Endometrial microvascular endothelial cells (primary cell): ENCODE data around the gene IRS2. TPM values are rescaled to one million over a fixed set of nuclear protein-coding genes. Genes with fewer than 3 reads are reported as not detected.

Source experiments
- in situ Hi-C: cut with HindIII; loops from 2 replicates; pipeline ENCODE4 v1.10.0; 2017; ENCODE audit warnings: low sequenced_read_pairs, low pct_unique_long_range_greater_than_20kb; ENCODE audit errors: inconsistent ontology term
- total RNA-seq: library from RNA; depleted of rRNA; stranded (reverse); fragments of >200 nt; gene quantifications from one replicate; pipeline ENCODE4 v1.2.3, GENCODE V29; 2015; ENCODE audit errors: inconsistent ontology term

Gene IRS2
- total RNA-seq, 1 donor from 2014 or later = not detected

DNA sequence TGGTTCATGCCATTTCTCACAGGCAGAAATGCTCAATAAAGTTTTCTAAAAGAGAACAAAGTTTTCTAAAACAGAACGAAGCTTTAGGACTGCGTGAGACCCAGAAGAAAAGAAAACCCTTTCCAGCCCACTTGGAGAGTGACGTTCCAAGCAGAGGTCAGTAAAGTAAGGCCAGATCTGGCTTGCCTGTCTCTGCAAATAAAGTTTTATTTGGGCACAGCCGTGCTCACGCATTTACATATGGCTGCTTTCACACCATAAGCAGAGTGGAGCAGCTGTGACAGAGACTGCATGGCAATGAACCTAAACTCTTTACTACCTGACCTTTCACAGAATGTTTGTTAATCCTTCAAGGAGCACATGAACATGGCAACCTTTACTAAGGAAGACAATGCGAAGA is 23.6 kb downstream of the IRS2 start:
- in situ Hi-C loops = no loop called here

DNA sequence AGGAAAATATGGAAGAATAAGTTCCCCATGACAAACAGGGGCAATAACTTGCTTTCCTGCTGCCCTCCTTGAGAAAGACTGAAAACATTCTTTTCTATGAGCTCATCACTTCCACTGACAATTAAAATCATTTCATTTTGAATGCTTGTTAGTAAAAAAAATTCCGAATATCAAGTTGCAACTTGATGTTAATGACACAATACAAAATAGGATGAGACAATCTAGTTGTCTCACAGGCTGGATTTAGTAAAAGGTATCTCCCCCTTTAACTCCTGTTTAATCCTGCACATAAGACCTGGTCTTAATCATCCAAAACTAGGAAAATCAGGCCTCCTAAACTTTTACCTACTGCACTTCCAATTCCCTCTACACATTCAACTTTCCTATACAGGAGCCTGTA is 24.7 kb downstream of the IRS2 start:
- in situ Hi-C loops = no loop called here

DNA sequence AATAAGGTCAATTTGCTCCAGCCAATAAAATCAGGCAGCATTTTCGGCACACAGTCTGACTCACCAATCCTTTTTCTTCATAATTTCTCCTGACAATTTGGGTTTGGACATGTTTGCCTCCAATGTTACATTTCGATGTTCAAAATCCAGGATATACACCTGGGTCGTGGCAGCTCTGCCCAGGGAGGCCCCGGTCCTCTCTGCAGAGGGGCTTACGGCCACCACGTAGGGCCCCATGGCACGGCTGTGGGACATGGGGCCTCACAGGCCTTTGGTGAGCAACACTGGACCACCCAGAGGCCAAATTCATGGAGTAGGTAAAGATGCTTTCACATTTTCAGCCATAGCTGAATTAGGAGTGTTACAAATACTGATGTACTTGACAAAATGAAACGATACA is 25.4 kb downstream of the IRS2 start:
- in situ Hi-C loops = no loop called here

DNA sequence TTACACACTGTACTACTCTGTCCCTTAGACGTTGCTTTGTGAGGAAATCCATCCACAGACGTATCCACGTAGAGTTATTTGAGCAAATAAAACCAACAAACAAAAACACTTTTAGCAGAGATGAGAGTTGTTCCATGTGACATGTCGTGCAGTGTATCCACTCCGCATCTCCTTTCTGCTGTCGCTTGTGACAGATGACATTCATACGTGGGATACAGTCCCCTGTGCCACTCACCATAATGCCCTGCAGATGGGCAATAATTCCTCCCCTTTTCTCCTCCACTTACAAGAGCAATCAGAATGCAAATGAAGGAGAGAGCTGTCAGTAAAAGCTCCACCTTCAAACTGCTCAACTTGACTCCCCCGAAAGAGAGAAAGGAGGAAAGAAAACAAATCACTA is 26.0 kb downstream of the IRS2 start:
- in situ Hi-C loops = no loop called here

DNA sequence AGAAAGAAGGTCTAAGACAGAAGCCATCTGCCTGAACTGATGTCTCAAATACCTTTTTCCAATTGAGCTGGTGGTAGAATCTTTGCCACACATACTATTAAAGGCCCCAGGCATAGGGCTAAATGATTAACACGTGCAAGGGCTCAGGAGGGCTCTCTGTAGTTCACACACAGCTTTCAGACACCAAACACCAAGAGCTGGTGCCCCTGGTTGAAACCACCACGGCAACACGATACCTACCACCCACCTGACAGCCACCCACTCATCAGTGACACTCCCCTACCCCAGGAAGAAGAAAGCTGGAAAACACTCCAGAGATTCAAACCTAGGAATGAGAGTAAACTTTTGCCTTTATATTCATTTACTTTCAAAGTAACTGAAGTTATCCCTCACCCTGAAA is 26.8 kb downstream of the IRS2 start:
- in situ Hi-C loops = no loop called here

DNA sequence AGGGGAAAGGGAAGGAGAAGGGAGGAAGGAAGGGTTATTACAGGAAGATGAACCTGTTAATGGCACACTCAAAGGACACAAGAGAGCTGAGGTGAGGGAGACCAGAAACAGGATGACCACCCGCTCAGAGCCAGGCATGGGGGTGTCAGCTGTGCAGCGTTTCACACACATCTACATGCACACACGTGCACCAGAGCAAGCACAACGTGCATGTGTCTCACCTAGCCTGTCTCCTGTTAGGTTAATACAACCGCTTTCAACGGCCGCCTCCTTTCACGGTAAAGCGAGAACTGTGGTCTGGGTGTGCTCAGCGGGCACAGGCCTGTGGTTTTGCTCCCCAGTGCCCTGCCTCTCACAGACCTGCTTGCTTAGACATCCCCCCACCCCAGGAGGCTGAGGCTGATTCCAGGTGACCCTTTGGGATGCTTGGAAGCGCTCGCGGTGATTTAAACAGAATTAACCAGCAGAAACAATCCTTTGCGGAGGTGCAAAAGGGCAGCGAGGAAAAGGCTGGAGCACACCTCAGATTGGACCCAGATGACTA is 27.4 kb downstream of the IRS2 start:
- in situ Hi-C loops = no loop called here

DNA sequence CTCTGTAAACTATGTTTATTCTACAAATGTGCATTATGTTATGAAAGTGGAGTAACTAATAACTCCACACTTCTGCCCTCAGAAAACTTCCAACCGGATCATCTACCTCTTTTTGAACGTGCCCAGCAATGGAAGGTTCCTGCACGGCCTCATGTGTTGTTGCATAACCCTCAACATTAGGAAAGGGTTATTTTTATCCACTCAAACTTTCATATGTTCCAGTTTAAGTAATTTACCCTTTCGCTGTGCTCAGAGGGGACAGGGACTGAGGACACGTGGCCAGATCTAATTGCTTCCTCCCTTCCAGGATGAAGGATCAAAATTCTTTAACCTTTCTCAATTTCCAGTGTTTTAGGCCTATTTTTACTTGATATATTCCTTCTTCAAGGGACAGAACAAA is 29.6 kb downstream of the IRS2 start:
- in situ Hi-C loops = no loop called here

DNA sequence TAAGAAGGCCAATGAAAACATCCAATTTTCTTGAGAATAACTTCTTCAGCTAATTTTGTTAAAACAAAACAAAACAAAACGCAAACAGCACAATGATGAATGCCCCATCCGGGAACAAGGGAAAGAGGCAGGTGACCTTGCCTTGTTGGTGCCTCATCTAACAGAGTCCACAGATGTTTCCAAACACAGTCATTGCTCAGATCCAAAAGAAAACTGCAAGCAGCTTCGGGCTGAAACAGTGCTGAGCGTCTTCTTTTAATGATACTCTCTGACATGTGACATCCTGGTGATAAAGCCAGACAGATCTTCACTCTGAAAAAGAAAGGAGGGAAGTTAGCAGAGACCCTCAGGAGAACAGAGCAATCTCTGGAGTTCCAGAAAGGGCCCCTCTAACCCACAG is 30.4 kb downstream of the IRS2 start:
- in situ Hi-C loops = no loop called here

DNA sequence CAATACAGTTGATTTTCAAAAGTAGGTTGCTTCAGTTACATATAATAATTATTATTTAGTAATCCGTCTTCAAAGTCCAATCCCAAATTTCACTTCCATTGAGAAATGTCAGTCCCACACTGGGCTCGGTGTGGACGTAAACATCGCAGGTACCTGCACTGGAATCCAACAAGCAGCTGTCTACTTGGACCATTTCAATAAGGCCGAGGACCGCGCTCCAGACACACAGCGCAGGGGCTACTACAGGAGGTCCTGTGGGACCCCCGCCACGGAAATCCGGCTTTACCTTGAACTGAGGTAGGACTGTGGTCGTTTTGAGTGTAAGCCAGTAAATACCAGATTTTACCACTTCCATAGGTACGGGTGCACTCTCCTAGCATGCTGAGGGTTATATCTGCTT is 30.8 kb downstream of the IRS2 start:
- in situ Hi-C loops = no loop called here

DNA sequence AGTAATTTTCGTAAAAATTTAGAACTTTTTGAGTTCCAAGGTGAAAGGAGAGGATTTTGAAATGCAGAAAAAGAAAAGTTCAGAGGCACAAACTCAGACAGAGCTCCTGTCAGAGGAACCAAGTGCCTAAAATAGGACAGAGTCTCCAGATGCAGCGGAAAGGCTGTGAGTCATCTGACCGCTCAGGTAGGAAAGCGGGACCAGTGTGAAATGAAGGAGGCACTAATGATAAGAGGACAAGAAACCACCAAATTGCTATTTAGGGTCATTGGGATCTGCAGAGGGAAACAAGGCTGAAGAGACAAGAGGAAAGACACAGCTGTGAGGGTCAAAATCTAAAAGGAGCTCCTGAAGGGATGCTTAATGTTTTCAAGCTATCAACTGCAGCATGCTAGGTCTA is 34.9 kb downstream of the IRS2 start:
- in situ Hi-C loops = no loop called here

DNA sequence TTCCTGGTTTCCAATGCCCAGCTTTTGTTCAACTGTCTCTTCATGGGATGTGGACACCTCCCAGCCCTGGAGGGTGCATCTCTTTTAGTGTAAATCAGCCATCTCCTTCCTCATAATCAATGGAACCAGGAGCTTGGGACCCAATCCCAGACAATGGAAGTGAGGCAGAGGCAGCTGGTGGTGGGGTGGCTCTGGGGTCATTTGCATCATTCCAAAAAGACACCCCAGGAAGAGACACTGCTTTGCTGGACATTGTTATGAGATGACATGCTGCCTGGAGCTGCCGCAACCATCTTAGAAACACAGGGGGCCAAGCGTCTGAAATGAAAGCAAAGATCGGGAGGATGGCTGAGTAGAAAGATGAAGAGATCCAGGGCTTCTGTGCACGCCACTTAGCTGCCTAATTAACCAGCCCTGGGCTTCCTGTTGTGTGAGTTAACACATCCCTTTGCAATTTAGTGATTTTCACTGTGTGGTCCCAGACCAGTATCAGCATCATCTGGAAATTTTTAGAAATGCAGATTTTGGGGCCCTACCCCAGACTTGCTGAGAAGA is 36.1 kb downstream of the IRS2 start:
- in situ Hi-C loops = no loop called here

DNA sequence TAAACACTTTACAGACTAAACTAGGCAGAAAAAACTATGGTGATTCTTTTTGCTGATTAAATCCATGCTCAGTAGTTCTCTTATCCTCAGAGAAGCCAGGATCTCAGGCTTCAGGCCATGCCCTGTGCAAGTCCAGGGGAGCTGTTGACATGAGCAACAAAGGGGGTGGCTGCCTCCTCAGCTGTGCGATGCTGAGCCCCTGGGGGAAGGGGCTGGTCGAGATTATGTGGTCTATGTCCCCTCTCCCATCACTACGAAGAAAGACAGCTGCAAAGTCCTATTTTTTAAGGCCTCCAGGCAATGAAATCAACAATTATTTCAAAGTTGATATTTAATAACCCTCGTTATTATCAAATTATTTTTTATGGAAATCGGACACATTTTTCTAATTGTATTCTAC is 37.0 kb downstream of the IRS2 start:
- in situ Hi-C loops = no loop called here

DNA sequence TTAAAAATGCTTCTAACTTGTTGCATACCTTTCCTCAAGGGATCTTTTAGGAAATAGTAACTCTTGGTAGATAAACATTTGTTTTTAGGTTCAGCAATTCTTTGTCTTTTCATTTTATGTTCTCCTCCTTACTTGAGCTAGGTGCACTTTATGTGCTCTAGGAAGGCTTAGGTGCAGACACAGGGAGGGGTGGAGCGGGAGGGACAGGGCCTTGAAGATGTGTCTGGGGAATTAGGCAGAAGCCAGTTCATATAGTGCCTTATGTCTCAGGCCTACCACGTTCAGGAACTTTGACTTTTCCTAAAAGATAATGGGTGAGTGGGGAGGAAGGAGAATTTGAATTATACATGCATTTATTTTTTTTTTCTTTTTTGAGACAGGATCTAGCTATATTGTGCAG is 37.7 kb downstream of the IRS2 start:
- in situ Hi-C loops = no loop called here

DNA sequence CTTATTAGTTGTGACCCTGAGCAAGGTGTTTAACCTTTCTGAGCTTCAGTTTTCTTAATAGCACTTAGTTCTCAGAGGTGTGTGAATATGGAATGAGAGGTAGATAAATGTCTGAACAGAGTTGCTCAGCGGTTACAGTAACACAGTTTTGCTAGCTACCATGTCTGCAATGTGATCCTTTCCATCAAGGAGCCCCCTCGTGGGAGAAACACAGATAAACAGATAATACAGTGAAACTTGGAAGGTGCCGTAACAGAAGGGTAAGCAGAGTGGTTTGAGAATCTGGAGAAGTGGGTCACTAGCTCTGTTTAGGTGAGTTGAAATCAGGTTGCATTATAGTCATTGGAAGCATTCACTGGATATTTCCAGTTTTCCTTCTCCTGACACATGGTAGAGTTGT is 38.9 kb downstream of the IRS2 start:
- in situ Hi-C loops = no loop called here

DNA sequence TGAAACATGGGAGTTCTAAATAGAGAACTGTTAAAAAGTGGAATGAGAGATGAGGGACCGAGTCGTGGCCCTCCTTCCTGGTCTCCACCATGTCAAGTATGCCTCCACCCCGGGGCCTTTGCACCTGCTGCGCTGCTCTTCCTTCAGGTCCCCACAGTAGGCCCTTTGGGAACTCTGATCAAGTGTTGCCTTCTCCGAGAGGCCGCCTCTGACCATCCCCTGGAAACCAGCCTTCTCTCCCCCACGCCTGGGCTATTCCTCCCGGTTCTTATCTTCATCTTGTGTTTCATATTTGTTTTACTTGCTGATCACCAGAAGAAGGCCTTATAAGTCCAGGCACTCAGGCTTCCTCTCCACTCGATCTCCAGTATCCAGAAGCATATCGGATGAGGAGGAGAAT is 40.0 kb downstream of the IRS2 start:
- in situ Hi-C loops = no loop called here

DNA sequence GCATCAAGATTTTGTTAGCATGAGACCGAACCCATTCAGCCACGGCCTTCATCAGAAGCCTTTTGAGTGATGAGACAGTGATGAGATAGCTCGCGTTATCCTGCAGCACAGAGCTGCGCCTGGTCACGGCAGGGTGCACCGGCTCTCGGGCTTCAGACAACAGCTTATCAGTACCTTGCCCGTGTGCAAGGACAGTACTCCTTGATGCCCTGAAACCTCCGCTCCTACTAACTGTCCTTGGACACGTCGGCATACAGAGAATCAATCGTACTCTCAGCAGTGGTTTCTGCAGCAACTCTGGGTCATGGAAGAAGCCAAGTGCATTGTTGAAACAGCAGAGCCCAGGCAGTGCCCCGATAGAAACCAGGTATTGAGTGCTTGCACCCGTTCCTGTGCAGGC is 40.7 kb downstream of the IRS2 start:
- in situ Hi-C loops = no loop called here

DNA sequence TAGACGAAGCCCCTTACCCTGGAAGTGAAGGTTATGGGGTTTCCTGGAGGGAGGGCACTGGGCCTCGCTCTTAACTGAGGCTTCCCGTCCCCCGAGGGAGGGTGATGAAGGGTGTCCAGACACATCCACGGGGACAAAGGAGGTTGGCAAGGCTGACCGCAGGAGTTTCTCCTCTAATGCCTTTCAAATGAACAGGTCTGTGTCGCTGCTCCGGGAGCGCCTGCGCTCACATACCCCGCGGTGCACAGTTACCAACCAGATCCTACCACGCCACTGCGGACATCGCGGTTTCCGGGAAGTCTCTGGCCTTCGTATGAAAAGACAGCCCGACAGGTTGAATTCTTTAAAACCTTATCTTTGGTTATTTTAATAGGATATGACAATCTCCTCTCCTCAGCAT is 41.3 kb downstream of the IRS2 start:
- in situ Hi-C loops = no loop called here

DNA sequence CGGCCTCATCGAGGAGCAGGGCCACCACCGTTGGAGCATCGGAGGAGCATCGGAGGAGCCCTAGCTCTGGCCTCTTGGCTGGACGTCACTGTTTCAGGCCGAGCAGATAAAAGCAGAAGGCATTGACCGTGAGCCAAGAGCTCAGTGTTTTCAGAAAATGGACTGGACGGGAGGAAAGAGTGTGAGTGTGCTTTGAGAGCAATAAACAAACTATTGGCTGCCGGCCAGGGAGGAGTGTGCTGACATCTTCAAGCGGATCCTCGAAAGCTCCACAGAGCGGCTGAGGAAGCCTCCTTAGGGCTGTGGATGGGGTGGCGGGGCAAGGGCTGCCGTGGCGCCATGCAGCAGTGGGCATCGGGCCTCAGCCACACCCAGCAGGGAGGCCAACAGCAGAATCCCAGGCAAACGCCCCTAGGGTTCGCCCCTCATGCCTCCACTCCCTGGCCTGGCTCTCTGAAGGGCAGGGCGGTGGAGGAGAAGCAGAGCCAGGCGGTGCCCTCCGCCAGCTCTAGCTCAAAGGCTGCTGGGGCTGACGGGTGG is 41.8 kb downstream of the IRS2 start:
- in situ Hi-C loops = no loop called here

DNA sequence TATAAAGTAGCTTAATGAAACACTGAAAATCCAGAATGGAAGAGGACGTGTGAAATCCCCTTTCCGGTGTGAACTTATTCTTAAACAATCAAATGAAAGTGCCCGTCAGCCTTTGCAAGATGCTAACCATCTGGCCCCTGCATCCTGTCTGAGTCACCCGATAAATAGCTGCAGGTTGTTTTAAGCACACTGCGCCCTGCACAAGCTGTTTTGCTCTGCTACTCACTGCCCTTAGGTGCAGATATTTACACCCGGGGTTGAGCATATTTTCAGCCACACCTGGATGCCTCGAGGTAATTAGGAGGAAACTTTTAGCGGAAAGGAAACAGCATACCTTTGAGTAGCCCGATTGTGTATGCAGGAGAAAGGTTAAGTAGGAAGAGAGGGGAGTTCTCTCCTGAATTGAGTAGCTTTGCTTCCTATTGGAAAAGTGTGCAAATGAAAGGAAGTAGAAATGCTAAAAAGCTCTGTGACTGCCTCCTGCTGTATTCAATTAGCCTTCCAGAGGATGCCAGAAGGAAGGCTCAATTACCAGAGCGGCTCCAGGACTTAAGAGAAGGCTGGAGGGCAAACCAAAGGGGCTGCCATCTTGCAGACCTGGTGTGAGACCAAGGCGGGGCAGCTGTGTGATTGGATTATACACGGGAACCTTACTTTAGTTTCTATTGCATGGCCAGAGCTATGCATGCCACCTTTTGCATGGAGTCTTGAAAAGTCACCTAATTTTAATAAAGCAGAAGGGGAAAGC is 42.5 kb downstream of the IRS2 start:
- in situ Hi-C loops = no loop called here

DNA sequence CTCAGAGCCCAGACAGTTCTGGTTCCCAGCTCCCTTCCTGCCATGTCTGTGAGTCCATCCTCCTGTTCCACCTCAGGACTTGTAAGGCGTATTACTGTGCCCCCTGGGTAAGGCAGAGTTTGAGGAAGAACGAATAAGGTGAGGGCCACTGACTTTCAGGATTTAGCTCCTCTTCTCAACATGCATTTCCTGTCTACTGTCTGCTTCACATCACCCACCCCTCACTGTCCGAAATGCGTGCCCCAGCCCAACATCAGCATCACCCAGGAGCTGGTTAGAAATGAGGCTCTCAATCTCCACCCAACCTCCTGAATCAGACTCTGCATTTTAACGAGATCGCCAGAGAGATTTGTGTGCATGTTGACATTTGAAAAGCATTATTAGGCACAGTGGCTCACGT is 44.4 kb downstream of the IRS2 start:
- in situ Hi-C loops = no loop called here

DNA sequence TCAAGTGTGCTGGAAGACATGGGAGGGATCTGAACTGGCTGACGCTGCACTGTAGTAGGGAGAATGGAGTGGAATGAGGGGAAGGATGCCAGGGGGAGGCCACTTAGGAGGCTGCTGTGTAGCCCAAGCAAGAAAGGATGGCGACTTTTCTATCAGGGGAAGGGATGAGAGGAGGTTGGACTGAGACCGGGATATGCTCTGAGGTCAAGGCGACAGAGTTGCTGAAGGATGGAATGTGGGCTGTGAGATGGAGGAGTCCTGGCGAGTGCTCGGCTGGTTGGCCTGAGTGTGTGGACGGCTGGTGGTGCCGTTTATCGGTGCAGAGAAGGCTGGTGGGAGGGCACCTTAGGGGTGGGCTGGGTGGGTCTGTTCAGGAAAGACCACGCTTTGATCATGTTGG is 45.7 kb downstream of the IRS2 start:
- in situ Hi-C loops = no loop called here
